ENCODE measurements around the gene TRPC1. TPM values are rescaled to one million over a fixed set of nuclear protein-coding genes. Genes with fewer than 3 reads are reported as not detected.

Gene TRPC1

DNA sequence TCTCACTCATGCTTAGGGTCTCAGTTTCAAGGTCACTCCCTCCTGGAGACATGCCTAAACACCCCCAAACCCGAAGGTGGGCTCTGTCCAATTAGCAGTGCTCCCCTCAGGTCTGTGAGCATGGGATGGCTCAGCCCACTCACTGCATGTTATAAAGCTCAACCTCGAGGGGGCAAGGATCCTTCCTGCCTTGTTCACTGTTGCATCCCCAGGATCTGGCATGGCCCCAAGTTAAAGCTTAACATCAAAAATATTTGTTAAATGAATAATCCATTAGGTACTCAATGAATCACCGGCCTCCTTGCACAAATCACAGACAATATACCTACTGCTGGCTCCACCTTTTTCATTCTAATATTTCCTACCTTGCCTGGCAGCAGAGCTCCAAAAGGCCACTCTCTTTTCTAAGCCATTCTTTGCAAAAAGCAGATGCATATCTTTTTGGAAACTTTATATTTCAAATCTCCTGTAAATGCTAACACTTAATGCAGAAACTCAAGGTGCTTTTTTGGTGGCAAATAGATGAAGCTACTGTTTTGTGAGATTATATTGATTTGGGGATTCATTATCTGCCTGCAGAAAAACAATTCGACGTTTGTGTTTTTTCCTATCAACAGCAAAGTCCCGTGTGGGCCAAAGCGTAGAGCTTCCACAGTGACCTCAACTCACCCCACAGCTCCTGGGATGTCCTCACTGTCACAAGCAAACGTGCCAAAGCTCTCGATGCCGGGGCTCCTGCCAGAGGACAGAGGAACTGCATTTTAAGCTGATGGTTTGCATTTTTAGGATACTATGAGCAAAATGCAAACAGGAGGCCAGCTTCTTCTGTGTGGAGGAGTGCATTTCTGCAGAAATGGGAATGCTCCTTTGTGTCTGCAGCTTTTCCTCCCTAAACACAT is 129.7 kb downstream of the TRPC1 start:
- H4K91ac ChIP-seq (ENCODE audit: low read depth, low read length, poor library complexity): no peak overlapping the region
- H3K27me3 ChIP-seq (ENCODE audit: control insufficient read depth in 3 of 3, insufficient read depth in 3 of 3, low read depth in 1 of 3, low read length in 3 of 3): peaks cover 0 to 34% (median 0%) of the 10 kb centered on the region in 3 experiments
- H3K18ac ChIP-seq (ENCODE audit: low read length): no peak overlapping the region
- no peak overlapping the region for H3K4me2 ChIP-seq (ENCODE audit: insufficient read depth, low read length, poor library complexity, severe bottlenecking)
- no peak overlapping the region for H2AK5ac ChIP-seq (ENCODE audit: low read depth, low read length)
- H3K4ac ChIP-seq (ENCODE audit: low read length): no peak overlapping the region
- peaks cover 1 to 2% of the 10 kb centered on the region in 2 donors for H3K4me1 ChIP-seq (ENCODE audit: control insufficient read depth in 2 of 2, insufficient read depth in 1 of 2, low read depth in 1 of 2, low read length in 2 of 2)
- no peak overlapping the region for H2BK5ac ChIP-seq (ENCODE audit: low read length)
- DNase-seq (ENCODE audit: low spot score): no peak
- no peak overlapping the region for H3K9ac ChIP-seq (ENCODE audit: low read depth, low read length, poor library complexity)
- no peak overlapping the region for H2BK12ac ChIP-seq (ENCODE audit: low read length)
- no peaks in the 10 kb centered on the region for H3K79me1 ChIP-seq (ENCODE audit: low read depth, low read length)
- H3K9me3 ChIP-seq (replicated peaks in 1 of 2; ENCODE audit: control insufficient read depth in 2 of 2, insufficient read depth in 1 of 2, low read depth in 1 of 2, low read length in 2 of 2): no peaks in the 10 kb centered on the region
- H3K14ac ChIP-seq (ENCODE audit: low read length): no peak overlapping the region
- H2BK15ac ChIP-seq (ENCODE audit: low read length): no peak overlapping the region
- no peak overlapping the region for H2BK120ac ChIP-seq (ENCODE audit: low read depth, low read length)
- H3K4me3 ChIP-seq (ENCODE audit: low read length in 2 of 2): no peak overlapping the region
- no peak overlapping the region for H4K8ac ChIP-seq (ENCODE audit: low read depth, low read length)
- no peak overlapping the region for H2AFZ ChIP-seq (ENCODE audit: low read length)
- H3K27ac ChIP-seq (replicated peaks; ENCODE audit: low read length): no peak overlapping the region
- no peak overlapping the region for H3K23ac ChIP-seq (ENCODE audit: low read depth, low read length, poor library complexity)
- no peaks in the 10 kb centered on the region for H3K36me3 ChIP-seq (replicated peaks in 1 of 2; ENCODE audit: control insufficient read depth in 2 of 2, insufficient read depth in 2 of 2, low read length in 2 of 2)
- no CpG with 5 or more reads among the region's 10 CpGs for WGBS, 2 donors (ENCODE audit: extremely low coverage in 2 of 2, insufficient read length in 2 of 2, insufficient replicate concordance in 1 of 2)

DNA sequence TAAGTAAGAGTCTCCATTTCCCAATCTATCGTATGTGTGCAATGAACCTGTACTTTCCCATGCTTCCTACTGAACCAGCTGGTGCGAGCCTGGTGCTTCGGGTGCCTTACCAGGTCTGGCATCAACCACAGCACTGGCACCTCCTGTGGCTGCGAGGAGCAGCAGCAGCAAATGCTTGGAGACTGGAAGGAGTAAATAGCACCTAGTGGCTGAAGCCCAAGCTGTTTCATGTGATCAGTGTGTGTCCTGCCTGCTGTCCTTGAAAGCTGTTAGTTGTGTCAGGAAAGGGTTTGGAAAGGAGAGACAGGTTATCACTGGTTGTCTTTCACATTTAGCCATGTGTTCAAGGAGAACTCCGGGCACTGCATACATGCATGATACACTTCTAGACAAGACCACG is 133.2 kb downstream of the TRPC1 start:
- H4K8ac ChIP-seq (ENCODE audit: low read depth, low read length): no peak overlapping the region
- no CpG with 5 or more reads among the region's 6 CpGs for WGBS, 2 donors (ENCODE audit: extremely low coverage in 2 of 2, insufficient read length in 2 of 2, insufficient replicate concordance in 1 of 2)
- H2BK12ac ChIP-seq (ENCODE audit: low read length): no peak overlapping the region
- H3K4me1 ChIP-seq (ENCODE audit: control insufficient read depth in 2 of 2, insufficient read depth in 1 of 2, low read depth in 1 of 2, low read length in 2 of 2): peaks cover 0 to 2% of the 10 kb centered on the region in 2 donors
- no peak overlapping the region for H4K91ac ChIP-seq (ENCODE audit: low read depth, low read length, poor library complexity)
- DNase-seq (ENCODE audit: low spot score): no peak
- no peak overlapping the region for H3K9ac ChIP-seq (ENCODE audit: low read depth, low read length, poor library complexity)
- H3K27me3 ChIP-seq (ENCODE audit: control insufficient read depth in 3 of 3, insufficient read depth in 3 of 3, low read depth in 1 of 3, low read length in 3 of 3): peaks cover 0 to 29% (median 0%) of the 10 kb centered on the region in 3 experiments
- H2BK5ac ChIP-seq (ENCODE audit: low read length): no peak overlapping the region
- no peaks in the 10 kb centered on the region for H3K9me3 ChIP-seq (replicated peaks in 1 of 2; ENCODE audit: control insufficient read depth in 2 of 2, insufficient read depth in 1 of 2, low read depth in 1 of 2, low read length in 2 of 2)
- no peak overlapping the region for H3K4ac ChIP-seq (ENCODE audit: low read length)
- no peak overlapping the region for H3K23ac ChIP-seq (ENCODE audit: low read depth, low read length, poor library complexity)
- no peak overlapping the region for H3K4me3 ChIP-seq (ENCODE audit: low read length in 2 of 2)
- no peaks in the 10 kb centered on the region for H3K79me1 ChIP-seq (ENCODE audit: low read depth, low read length)
- no peaks in the 10 kb centered on the region for H3K36me3 ChIP-seq (replicated peaks in 1 of 2; ENCODE audit: control insufficient read depth in 2 of 2, insufficient read depth in 2 of 2, low read length in 2 of 2)
- H3K18ac ChIP-seq (ENCODE audit: low read length): no peak overlapping the region
- H2BK15ac ChIP-seq (ENCODE audit: low read length): no peak overlapping the region
- no peak overlapping the region for H2AK5ac ChIP-seq (ENCODE audit: low read depth, low read length)
- no peak overlapping the region for H3K4me2 ChIP-seq (ENCODE audit: insufficient read depth, low read length, poor library complexity, severe bottlenecking)
- no peak overlapping the region for H2AFZ ChIP-seq (ENCODE audit: low read length)
- no peak overlapping the region for H2BK120ac ChIP-seq (ENCODE audit: low read depth, low read length)
- no peak overlapping the region for H3K27ac ChIP-seq (replicated peaks; ENCODE audit: low read length)
- H3K14ac ChIP-seq (ENCODE audit: low read length): no peak overlapping the region

Small RNA genes lying within 50 kb of the gene (small RNA-seq; reads per million reads assigned to genes)
- gene RNU7-47P (ENCODE audit: insufficient read depth): not detected
